ENCODE results near the gene PON3. TPM values are rescaled to one million over a fixed set of nuclear protein-coding genes. Genes with fewer than 3 reads are reported as not detected.

PON3 gene
- total RNA-seq, 3 donors from 2014 or later, result 3.2 to 8.2 (median 4.2) TPM

GRCh38 chr7:95316588-95316987 is 79.6 kb downstream of the PON3 start:
- intact Hi-C loops (cut with DNase I, micrococcal nuclease), result no loop called here
- TF ChIP-seq, protein P1, sequence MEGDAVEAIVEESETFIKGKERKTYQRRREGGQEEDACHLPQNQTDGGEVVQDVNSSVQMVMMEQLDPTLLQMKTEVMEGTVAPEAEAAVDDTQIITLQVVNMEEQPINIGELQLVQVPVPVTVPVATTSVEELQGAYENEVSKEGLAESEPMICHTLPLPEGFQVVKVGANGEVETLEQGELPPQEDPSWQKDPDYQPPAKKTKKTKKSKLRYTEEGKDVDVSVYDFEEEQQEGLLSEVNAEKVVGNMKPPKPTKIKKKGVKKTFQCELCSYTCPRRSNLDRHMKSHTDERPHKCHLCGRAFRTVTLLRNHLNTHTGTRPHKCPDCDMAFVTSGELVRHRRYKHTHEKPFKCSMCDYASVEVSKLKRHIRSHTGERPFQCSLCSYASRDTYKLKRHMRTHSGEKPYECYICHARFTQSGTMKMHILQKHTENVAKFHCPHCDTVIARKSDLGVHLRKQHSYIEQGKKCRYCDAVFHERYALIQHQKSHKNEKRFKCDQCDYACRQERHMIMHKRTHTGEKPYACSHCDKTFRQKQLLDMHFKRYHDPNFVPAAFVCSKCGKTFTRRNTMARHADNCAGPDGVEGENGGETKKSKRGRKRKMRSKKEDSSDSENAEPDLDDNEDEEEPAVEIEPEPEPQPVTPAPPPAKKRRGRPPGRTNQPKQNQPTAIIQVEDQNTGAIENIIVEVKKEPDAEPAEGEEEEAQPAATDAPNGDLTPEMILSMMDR (IDR thresholded peaks at IDR 0.05), result no peak
- ATAC-seq (no peak), DNase-seq (no peak)
- Histone ChIP-seq H3K36me3 (ENCODE audit: low read depth) (no peaks in the 10 kb centered on the region), H3K9me3 (no peaks in the 10 kb centered on the region), H3K4me1 (ENCODE audit: low read depth) (no peaks in the 10 kb centered on the region), H3K4me3 (no peak overlapping the region)

- Histone ChIP-seq H3K4me1 (ENCODE audit: low read depth) (no peaks in the 10 kb centered on the region), H3K36me3 (ENCODE audit: low read depth) (no peaks in the 10 kb centered on the region), H3K9me3 (no peaks in the 10 kb centered on the region), H3K4me3 (no peak overlapping the region)
- no peak for DNase-seq
- no peak for ATAC-seq
- intact Hi-C loops (cut with DNase I, micrococcal nuclease), result no loop called here
- TF ChIP-seq, protein P1 (IDR thresholded peaks at IDR 0.05), result no peak
These were observed 83.6 kb downstream of the PON3 start for GRCh38 chr7:95312561-95312960.

DNA sequence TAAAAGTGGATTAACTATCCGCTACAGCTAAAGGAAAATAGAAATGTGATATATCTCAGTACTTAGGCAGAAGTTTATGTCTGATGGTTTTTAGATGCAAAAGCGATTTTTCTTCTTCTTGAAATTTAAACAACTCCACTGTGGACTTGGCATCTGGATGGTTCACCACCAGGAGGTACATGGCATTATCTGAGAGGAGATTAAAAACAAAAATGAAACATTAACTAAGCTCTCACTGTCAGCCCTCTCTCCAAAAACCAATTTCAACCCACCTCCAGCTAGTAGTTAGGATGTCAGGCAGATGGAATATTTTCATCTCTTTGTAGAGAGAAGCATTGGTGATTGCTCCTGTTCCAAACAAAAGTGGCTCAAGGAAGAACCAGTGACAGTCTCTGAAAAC is 84.8 kb downstream of the PON3 start:
- ATAC-seq, result no peak
- Histone ChIP-seq H3K36me3 (ENCODE audit: low read depth) (no peaks in the 10 kb centered on the region), H3K4me3 (no peak overlapping the region), H3K4me1 (ENCODE audit: low read depth) (no peaks in the 10 kb centered on the region), H3K9me3 (no peaks in the 10 kb centered on the region)
- TF ChIP-seq, protein P1 (IDR thresholded peaks at IDR 0.05), result no peak
- DNase-seq, result no peak
- intact Hi-C loops (cut with DNase I, micrococcal nuclease), result no loop called here

DNA sequence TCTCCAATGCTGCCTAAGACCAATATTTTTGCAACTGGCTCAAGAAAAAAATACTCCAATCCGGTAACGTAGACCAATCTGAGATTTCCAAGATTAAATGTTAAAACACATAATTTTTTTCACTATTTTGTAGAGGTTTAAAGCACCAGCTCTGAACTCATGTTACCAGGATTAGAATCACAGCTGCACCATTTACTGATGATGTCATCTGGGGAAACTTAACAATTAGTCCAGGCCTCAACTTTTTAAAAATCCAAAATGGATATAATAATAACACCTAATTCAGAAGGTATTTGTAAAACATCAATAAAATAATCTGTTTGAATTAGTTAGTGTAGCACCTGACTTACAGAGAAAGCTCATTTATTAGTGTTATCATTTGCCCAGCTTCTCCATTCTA is 86.2 kb downstream of the PON3 start:
- Histone ChIP-seq H3K4me3 (no peak overlapping the region), H3K36me3 (ENCODE audit: low read depth) (no peaks in the 10 kb centered on the region), H3K9me3 (no peaks in the 10 kb centered on the region), H3K4me1 (ENCODE audit: low read depth) (no peaks in the 10 kb centered on the region)
- TF ChIP-seq, protein P1 (IDR thresholded peaks at IDR 0.05), result no peak
- ATAC-seq (no peak), DNase-seq (no peak)
- intact Hi-C loops (cut with DNase I, micrococcal nuclease), result no loop called here

Other genes starting within 250 kb of the PON3 start
- gene PON1, start 71.8 kb downstream of the PON3 start, total RNA-seq, result not detected
- 100 to 1,000 TPM in 2 of 3 donors, 10 to 100 TPM in 1; 95.9 to 140 (median 129) TPM for gene PON2, start 38.7 kb upstream of the PON3 start, total RNA-seq
- gene ASB4, start 89.6 kb upstream of the PON3 start, total RNA-seq, result under 1 TPM in 2 of 3 donors, not detected in 1; 0.13 to 0.84 TPM
- gene PDK4, start 200.1 kb upstream of the PON3 start, total RNA-seq, result 100 to 1,000 TPM in 1 of 3 donors, 10 to 100 TPM in 2; 36.2 to 224 (median 50.6) TPM

Data from mucosa of descending colon (tissue), 3 donors.